GM12801 (cell line): ENCODE measurements around the gene PIP5K1A.

ENCODE experiments used
- TF ChIP-seq, protein P1 (sequence below): IDR thresholded peaks from one replicate; pipeline ENCODE4 v1.5.1; 2011; ENCODE audit warnings: control low read depth; ENCODE audit not compliant: insufficient read length; ENCODE audit errors: extremely low read depth

Gene PIP5K1A

DNA sequence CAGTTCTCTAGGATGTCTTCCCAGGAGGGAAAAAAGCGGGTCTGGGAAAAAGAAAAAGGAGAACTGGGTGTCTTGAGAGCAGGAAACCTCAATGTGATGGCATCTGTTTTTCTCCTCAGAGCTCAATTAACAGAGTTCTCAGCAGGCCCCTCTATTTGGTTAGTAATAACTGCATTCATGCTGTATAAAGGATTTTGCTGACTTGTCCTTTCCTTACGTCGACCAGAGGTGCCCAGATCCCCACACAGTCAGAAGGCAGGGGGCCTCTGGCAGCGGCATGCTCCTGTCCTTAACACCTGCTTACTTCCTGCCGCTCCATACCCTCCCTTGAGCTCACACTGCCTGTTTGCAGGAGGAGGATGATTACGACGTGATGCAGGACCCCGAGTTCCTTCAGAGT lies 68.5 kb downstream of the PIP5K1A start:
- TF ChIP-seq, protein P1, sequence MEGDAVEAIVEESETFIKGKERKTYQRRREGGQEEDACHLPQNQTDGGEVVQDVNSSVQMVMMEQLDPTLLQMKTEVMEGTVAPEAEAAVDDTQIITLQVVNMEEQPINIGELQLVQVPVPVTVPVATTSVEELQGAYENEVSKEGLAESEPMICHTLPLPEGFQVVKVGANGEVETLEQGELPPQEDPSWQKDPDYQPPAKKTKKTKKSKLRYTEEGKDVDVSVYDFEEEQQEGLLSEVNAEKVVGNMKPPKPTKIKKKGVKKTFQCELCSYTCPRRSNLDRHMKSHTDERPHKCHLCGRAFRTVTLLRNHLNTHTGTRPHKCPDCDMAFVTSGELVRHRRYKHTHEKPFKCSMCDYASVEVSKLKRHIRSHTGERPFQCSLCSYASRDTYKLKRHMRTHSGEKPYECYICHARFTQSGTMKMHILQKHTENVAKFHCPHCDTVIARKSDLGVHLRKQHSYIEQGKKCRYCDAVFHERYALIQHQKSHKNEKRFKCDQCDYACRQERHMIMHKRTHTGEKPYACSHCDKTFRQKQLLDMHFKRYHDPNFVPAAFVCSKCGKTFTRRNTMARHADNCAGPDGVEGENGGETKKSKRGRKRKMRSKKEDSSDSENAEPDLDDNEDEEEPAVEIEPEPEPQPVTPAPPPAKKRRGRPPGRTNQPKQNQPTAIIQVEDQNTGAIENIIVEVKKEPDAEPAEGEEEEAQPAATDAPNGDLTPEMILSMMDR: no peak

DNA sequence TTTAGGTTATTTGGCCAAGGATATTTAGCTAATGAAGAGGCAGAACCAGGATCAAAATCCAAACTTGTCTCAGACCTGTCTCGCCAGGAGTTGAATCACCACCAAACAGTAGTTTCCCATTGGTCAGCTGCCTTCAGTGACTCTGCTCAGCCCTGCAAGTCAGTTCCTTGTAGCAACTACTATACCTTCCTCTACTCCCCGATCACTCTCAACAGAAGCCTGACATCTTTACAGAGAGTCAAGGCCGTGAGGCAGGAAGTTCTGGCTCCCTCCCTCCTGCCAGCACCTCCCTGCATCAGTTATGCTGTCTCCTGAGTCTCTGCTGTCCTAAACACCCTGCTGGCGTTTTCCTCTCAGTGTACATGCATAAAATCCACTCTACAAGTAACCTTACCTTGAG lies 69.4 kb downstream of the PIP5K1A start:
- TF ChIP-seq, protein P1: no peak

DNA sequence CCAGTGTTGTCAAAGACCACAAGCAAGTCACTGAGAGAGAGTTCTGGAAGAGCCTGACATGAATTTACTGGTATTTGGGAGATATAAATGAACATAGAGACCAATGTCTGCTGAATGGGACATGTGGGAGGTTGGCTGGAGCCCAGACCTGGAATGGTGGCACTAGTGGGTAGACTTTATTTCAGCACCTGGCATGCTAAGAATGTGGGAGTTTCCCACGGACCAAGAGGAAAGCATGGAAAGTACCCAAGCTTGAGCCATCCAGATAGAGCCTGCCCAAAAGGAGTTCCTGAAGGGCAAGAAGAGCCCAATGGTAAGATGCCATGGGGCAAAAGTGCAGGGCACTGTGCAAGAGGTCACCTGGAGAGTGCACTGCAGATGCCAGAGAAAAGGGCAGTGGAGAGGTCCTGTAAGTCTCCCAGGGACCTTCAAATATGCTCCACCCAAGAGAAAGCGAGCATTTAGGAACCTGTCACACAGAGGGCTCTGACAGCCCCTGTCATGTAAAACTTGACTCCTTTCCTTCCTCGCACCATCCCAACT lies 75.6 kb downstream of the PIP5K1A start:
- TF ChIP-seq, protein P1: no peak

- TF ChIP-seq, protein P1: no peak
Measured at GRCh38 chr1:151277249-151277648, 78.9 kb downstream of the PIP5K1A start.

- TF ChIP-seq, protein P1: no peak
Measured at GRCh38 chr1:151281225-151281968, 83.0 kb downstream of the PIP5K1A start.

DNA sequence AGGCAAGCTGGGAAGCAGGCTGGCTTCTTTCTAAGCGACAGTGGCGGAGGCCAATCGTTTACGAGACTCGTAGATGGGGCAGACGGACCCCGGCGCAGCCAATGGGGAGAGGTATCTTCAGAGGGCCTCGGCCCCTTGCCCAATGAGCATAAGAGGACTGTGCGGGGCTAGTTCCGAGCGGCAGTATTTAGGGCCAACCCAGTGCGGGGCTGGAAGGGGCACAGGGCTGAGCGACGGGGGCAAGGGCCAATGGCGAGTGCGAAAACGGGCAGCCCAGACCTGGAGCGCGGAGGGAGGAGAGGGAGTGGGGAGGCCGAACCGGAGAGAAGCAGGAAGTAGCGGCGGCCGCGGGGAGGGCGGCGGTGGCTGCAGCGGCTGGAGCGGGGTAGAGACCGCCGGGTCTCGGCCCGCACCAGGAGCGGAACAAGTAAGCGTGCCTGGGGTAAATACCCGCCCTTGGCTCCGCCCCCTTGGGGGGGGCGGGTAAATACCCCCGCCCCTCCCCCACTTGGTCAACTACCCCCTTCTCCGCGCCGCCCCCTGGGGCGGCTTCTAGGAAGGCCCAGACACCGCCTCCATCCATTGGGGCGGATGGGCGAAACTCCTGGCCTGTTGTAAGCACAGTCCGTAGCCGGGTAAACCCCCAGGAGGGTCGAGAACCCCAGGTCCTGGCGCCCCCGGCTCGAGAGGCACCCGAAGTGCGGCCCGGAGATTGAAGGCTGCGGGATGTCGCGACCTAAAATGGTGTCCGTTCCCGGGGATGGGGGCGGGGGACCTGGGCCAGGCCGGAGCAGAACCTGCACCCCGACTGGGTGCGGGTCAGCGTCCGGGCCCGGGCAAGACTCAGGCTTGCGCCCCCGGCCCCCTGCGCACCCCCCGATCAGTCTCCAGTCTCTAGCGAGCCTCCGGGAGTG lies 83.9 kb downstream of the PIP5K1A start, which contains the start of gene ZNF687:
ZNF687 (plus strand) TSS at position 331 of the 914 bp plus-strand sequence. CDS start 3,993 bp downstream, outside the sequence.
- TF ChIP-seq, protein P1: no peak
